Measurements from ENCODE around the gene CNPY2. TPM values are rescaled to one million over a fixed set of nuclear protein-coding genes. Genes with fewer than 3 reads are reported as not detected.
"Not testable (repeated sequence)": the region's sequence is repeated elsewhere in the genome, so short reads cannot be mapped to it uniquely, and the experiment has no call there.

The CNPY2 gene
- total RNA-seq, 1 donor from 2014 or later = 171 TPM

- no peaks in the 10 kb centered on the region for H3K27me3 Mint-ChIP-seq (ENCODE audit: low read depth)
- TF ChIP-seq CTCF (IDR thresholded peaks at IDR 0.05; ENCODE audit: unreplicated experiment) = no peak
- H3K27ac Mint-ChIP-seq = peak overlapping the region; percentile 6
- H3K9me3 Mint-ChIP-seq = no peaks in the 10 kb centered on the region
- no peak for DNase-seq (ENCODE audit: low spot score in 2 of 2, unreplicated experiment in 2 of 2)
- no peak overlapping the region for H3K4me3 Mint-ChIP-seq
- H3K36me3 Mint-ChIP-seq = peaks cover 26% of the 10 kb centered on the region
- H3K4me1 Mint-ChIP-seq = peaks cover 3% of the 10 kb centered on the region
These were observed 25.8 kb upstream of the CNPY2 start for GRCh38 chr12:56341616-56342015.

GRCh38 chr12:56339158-56339422 lies 23.3 kb upstream of the CNPY2 start:
- Mint-ChIP-seq H3K4me3 (no peak overlapping the region), H3K27ac (peak overlapping the region; percentile 73), H3K36me3 (peaks cover 13% of the 10 kb centered on the region), H3K9me3 (no peaks in the 10 kb centered on the region), H3K4me1 (peaks cover 6% of the 10 kb centered on the region), H3K27me3 (ENCODE audit: low read depth) (no peaks in the 10 kb centered on the region)
- no peak for TF ChIP-seq CTCF (IDR thresholded peaks at IDR 0.05; ENCODE audit: unreplicated experiment)
- no peak for DNase-seq (ENCODE audit: low spot score in 2 of 2, unreplicated experiment in 2 of 2)

- no peak for DNase-seq (ENCODE audit: low spot score in 2 of 2, unreplicated experiment in 2 of 2)
- Mint-ChIP-seq H3K27me3 (ENCODE audit: low read depth) (no peaks in the 10 kb centered on the region), H3K27ac (peak within 1 kb of the TSS; percentile 73), H3K4me1 (peaks cover 8% of the 10 kb centered on the region), H3K36me3 (peaks cover 8% of the 10 kb centered on the region), H3K4me3 (no peak within 1 kb of the TSS), H3K9me3 (no peaks in the 10 kb centered on the region)
- TF ChIP-seq CTCF (IDR thresholded peaks at IDR 0.05; ENCODE audit: unreplicated experiment) = no peak
These were observed 22.7 kb upstream of the CNPY2 start, which contains the start of gene IL23A for GRCh38 chr12:56338308-56339157. Gene IL23A (plus strand): TSS chr12:56338884. CDS start chr12:56339045, 161 bp downstream.

DNA sequence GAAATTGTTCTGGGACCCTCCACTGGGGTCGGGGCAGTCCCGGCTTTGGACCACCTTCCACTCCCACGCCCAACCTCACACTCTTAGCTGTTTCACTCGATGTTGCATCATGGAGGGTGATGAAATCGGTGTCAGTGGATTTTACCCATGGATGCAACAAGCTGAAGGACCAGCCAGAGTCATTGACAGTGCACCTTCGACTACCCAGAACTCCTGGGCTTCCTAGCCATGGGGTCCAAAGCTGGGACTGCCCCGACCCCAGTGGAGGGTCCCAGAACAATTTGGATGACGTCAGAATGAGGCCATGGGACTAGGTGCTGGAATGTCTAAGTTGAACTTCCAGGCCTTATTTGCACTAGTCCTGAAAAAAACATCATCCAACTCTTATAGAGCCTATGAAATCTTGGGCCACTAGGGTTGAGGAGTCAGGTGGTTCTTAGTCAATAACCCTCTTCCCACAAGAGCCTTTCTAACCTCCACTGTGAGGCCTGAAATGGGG lies 22.0 kb upstream of the CNPY2 start:
- Mint-ChIP-seq H3K27ac (no peak overlapping the region), H3K36me3 (peaks cover 3% of the 10 kb centered on the region), H3K9me3 (no peaks in the 10 kb centered on the region), H3K27me3 (ENCODE audit: low read depth) (no peaks in the 10 kb centered on the region), H3K4me1 (peaks cover 16% of the 10 kb centered on the region), H3K4me3 (no peak overlapping the region)
- TF ChIP-seq CTCF (IDR thresholded peaks at IDR 0.05; ENCODE audit: unreplicated experiment) = no peak
- DNase-seq (ENCODE audit: low spot score in 2 of 2, unreplicated experiment in 2 of 2) = no peak

DNA sequence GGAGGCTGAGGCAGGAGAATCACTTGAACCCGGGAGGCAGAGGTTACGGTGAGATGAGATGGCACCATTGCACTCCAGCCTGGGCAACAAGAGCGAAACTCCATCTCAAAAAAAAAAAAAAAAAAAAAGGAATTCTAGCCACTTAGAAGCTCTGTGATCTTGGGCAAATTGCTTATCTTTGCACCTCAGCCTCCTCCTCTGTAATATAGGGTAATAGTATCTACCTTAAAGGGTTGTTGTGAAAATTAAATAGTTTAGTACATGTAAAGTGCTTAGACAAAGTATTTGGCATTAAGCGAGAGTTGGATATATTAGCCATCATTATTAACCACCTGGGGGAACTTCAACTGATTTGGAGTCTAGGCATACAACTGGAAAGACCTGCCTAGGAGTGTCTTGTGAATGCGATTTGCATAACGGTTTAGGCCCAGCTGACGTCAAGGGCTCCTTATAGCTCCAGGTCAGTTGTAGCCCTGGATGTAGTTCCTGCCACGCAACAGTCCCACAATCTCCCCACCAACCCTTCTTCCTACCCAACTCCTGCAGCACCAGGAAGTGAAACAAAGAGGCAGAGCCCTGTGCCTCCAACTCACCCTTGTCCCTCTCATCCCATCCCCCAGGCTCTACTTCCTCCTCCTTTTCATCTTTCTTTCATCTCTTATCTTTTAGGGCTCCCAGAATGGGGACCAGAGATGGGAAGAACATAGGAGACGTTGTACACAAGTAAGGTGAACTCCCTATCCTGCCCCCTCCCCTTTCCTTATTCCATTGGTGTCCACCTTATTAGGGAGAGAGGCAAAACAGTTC lies 20.8 kb upstream of the CNPY2 start:
- H3K4me3 Mint-ChIP-seq = no peak overlapping the region
- no peaks in the 10 kb centered on the region for H3K27me3 Mint-ChIP-seq (ENCODE audit: low read depth)

GRCh38 chr12:56335527-56335926 lies 19.7 kb upstream of the CNPY2 start:
- not testable (repeated sequence) for H3K27ac Mint-ChIP-seq; H3K4me3 Mint-ChIP-seq; H3K9me3 Mint-ChIP-seq; H3K27me3 Mint-ChIP-seq (ENCODE audit: low read depth); DNase-seq (ENCODE audit: low spot score in 2 of 2, unreplicated experiment in 2 of 2); H3K36me3 Mint-ChIP-seq
- H3K4me1 Mint-ChIP-seq = peaks cover 19% of the 10 kb centered on the region

More for the DNA sequence above, 20.8 kb upstream of the CNPY2 start:
- peaks cover 19% of the 10 kb centered on the region for H3K4me1 Mint-ChIP-seq
- no peak for TF ChIP-seq CTCF (IDR thresholded peaks at IDR 0.05; ENCODE audit: unreplicated experiment)
- no peak overlapping the region for H3K27ac Mint-ChIP-seq
- H3K9me3 Mint-ChIP-seq = no peaks in the 10 kb centered on the region
- DNase-seq (ENCODE audit: low spot score in 2 of 2, unreplicated experiment in 2 of 2) = no peak
- H3K36me3 Mint-ChIP-seq = no peaks in the 10 kb centered on the region
